Mesodermal cell (in vitro differentiated cells): ENCODE results near the gene TET3.

Source experiments
- H3K27ac ChIP-seq: 2 replicates; pipeline ENCODE4 v1.7.0; 2013; ENCODE audit warnings: mild to moderate bottlenecking, low read depth, low read length, moderate library complexity; ENCODE audit not compliant: severe bottlenecking
- H3K36me3 ChIP-seq: 2 replicates; pipeline ENCODE4 v1.7.1; 2013; ENCODE audit warnings: mild to moderate bottlenecking, low read length, moderate library complexity; ENCODE audit not compliant: control insufficient read depth, insufficient read depth
- H3K4me1 ChIP-seq: one replicate; pipeline ENCODE4 v1.7.1; 2013; ENCODE audit warnings: mild to moderate bottlenecking, low read length; ENCODE audit not compliant: insufficient read depth, control insufficient read depth, poor library complexity, severe bottlenecking
- H3K4me3 ChIP-seq: 2 replicates; pipeline ENCODE4 v1.7.0; 2013; ENCODE audit warnings: low read length, control low read depth, mild to moderate bottlenecking; ENCODE audit not compliant: insufficient read depth, poor library complexity, severe bottlenecking; ENCODE audit errors: extremely low read depth
- H3K9me3 ChIP-seq: 2 replicates; pipeline ENCODE4 v1.7.1; 2013; ENCODE audit warnings: mild to moderate bottlenecking, low read length, moderate library complexity; ENCODE audit not compliant: control insufficient read depth
- WGBS, 2 experiments: methylation state at CpG; one replicate each; pipeline ENCODE4 v1.1.5; 2013; ENCODE audit warnings: missing lambda C conversion rate in 2 of 2; ENCODE audit not compliant: insufficient coverage in 2 of 2; 5-methylcytosine and 5-hydroxymethylcytosine counted together

The TET3 gene

DNA sequence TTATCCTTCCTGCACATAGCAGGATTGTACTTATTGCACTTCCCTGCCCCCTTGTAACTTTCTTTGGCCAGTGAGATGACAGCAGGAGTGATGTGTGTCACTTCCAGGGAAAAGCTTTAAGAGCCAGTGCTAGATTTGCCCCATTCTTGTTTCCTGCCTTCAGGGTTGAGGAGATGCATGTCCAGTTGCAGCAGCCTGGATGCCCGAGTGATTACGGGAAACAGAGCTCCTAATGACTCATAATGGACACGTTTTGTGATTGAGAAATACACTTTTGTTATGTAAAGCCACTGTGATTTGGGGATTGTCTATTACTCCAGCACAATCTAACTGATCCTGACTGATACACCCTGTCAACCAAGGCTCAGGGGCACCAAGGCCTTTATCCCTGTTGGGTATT lies 5.0 kb upstream of the TET3 start:
- peaks cover 20% of the 10 kb centered on the region for H3K4me1 ChIP-seq
- no peak overlapping the region for H3K4me3 ChIP-seq
- no peaks in the 10 kb centered on the region for H3K9me3 ChIP-seq
- no peaks in the 10 kb centered on the region for H3K36me3 ChIP-seq
- no peak overlapping the region for H3K27ac ChIP-seq
- 79% methylated on average over 2 of the region's 3 CpGs; no CpG with 5 or more reads in 1 of the 2 experiments for WGBS, 2 experiments

DNA sequence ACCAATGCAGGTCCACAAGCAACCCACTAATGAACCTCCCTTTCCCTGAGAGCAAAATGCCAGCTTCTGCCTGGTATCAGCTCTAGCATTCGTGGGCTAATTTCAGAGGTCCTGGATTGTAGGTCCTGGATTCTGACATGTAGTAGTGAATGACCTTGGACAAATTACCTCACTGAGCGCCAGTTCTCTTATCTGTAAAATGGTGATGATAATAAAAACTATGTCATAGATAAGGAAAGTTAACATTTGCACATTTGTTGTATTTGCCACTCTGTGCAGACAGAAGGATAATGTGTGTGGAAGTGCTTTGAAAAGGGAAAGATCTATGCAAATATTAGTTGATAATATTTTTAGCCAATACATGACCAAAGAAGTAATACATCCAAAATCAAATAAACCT lies 4.1 kb upstream of the TET3 start:
- no peak overlapping the region for H3K27ac ChIP-seq
- peaks cover 20% of the 10 kb centered on the region for H3K4me1 ChIP-seq
- no peaks in the 10 kb centered on the region for H3K9me3 ChIP-seq
- peak overlapping the region; percentile 35 for H3K4me3 ChIP-seq
- no peaks in the 10 kb centered on the region for H3K36me3 ChIP-seq
- WGBS, 2 experiments, result no CpG with 5 or more reads among the region's 2 CpGs

DNA sequence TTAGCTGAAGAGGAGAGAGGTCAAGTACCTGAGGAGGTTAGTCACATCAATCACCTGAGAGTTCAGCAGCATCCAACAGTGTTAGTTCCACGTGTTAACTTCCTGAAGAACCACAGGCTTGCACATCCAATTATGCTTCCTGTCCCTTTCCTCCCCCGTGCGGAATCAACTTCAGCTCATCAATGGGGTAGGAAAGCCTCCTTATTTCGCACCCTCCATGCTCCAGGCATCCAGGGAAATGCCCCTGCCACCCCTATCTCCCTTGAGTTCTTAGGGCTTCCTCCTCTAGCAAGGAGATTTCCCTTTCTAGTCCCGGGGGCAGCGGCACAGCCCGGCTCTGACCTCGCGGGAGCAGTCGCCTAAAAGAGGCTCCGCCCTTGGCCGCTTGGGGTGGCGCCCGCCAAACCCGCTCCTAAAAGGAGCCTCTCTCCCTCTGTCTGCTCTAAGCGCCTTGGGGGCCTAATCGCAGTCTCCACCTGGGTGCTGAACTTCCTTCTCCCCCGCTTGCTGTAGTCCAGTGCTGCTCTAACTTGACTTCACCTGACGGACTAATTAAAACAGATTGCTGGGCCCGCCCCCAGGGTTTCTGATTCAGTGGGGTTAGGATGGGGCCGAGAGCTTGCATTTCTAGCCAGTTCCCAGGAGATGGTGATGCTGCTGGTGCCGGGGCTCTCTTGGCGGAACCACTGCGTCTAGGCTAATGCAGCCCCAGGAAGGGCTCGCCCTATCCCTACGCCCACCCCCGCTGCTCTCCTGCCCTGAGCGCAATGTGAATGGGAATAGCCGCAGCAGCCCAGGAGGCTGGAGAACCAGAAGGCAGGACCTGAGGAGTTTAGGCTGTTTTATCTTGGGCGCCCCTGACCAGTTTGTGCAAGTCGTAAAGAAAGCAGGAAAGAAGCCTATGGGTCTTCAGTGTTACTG lies 3.4 kb upstream of the TET3 start:
- Histone ChIP-seq H3K4me1 (peaks cover 25% of the 10 kb centered on the region), H3K36me3 (peaks cover 4% of the 10 kb centered on the region), H3K9me3 (no peaks in the 10 kb centered on the region), H3K27ac (no peak overlapping the region), H3K4me3 (peak overlapping the region; percentile 35)
- 5 to 8% methylated on average over 21 to 28 of the region's 31 CpGs for WGBS, 2 experiments

DNA sequence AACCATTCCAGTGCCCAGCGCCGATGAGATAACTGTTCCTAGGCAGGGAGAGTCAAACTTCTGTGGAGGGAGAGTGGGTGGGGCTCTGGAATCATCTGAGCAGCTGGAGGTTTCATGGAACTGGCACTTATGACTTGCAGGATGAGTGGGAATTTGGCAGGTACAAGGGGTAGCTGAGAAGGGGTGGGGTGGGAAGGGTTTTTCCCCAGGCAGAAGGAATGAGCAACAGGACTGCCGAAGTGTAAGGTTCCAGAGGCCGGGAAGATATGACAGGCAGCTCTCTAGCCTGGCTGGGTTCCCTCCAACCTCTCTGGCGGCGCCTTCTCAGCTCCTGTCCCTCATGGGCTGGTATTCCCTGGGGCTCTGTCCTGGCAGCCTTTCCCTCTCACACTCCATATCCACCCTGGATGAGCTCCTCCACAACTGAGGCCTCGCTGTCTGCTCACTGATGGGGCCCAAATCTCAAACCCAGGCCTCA lies 2.5 kb upstream of the TET3 start:
- Histone ChIP-seq H3K36me3 (peaks cover 11% of the 10 kb centered on the region), H3K4me3 (no peak overlapping the region), H3K27ac (no peak overlapping the region), H3K9me3 (no peaks in the 10 kb centered on the region), H3K4me1 (peaks cover 34% of the 10 kb centered on the region)
- 79 to 84% methylated on average over 7 of the region's 7 CpGs for WGBS, 2 experiments

DNA sequence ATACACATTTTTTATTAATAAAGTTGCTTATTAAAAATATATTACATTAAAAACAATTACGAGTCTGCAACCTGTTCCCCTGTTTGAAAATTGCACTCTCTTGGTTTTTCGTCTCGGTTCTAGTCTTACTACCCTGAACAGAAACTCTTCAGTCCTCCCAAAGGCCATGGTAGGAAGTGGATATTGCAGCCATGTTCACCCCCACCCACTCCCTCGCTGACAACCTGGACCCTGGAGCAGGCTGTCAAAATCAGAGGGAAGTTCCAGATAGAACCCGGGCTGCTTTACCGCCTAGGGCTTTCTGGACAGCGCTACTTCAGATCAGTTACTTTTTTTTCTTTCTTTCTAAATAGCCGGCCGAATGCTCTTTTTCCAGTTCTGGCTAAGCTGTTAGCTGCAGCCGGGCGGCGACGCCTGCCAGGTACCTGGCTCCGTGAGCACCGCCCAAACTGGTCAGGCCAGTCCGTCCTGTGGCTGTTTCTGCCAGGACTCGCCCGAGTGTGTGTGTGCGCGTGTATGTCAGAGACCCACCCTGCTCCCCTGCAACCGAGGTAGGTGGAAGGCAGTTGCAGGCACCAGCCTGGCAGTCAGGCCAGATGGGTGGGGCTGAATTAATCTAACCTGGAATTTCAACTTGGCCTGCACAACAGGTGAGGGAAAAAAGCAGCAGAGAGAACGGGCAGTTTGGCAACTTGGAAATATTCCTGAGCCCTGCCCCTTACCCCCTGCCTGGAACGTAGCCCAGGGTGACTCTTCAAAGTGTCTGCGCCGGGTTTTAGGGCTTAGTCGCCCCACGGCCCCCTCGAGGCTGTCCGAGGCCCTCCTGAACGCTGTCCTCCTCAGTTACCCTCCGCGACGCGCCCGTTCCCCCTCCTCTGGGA lies 1.1 kb upstream of the TET3 start:
- Histone ChIP-seq H3K36me3 (peaks cover 19% of the 10 kb centered on the region), H3K4me1 (peaks cover 48% of the 10 kb centered on the region), H3K4me3 (peak overlapping the region; percentile 53), H3K27ac (no peak overlapping the region), H3K9me3 (no peaks in the 10 kb centered on the region)
- 18 to 19% methylated on average over 32 to 34 of the region's 35 CpGs for WGBS, 2 experiments

DNA sequence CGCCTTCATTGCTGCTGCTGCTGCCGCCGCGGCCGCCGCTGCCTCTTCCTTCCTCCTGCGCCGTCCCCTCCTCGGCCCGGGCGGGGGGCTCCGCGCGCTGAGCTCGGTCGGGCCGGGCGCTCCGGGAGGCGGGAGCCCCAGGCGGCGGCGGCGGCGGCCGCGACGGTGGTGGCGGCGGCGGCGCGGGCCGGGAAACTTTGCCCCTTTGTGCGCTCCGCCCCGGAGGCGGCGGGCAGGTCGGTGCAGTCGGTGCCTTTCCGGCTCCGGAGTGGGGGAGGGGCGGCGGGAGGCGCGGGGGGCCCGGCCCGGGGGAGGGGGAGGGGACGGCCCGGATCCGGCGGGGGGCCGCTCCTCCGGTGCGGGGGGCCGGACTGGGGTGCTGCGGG lies 205 bp downstream of the TET3 start:
- Histone ChIP-seq H3K4me1 (peaks cover 51% of the 10 kb centered on the region), H3K36me3 (peaks cover 29% of the 10 kb centered on the region), H3K4me3 (peak overlapping the region; percentile 53), H3K27ac (no peak overlapping the region), H3K9me3 (no peaks in the 10 kb centered on the region)
- WGBS, 2 experiments, result 0% methylated on average over 6 to 24 of the region's 58 CpGs

- H3K4me1 ChIP-seq, result peaks cover 51% of the 10 kb centered on the region
Observed at GRCh38 chr2:73985308-73986084, 786 bp downstream of the TET3 start.

GRCh38 chr2:73986085-73986681 lies 1.5 kb downstream of the TET3 start:
- Histone ChIP-seq H3K4me1 (peaks cover 51% of the 10 kb centered on the region), H3K9me3 (no peaks in the 10 kb centered on the region), H3K36me3 (peaks cover 37% of the 10 kb centered on the region), H3K27ac (no peak overlapping the region), H3K4me3 (peak overlapping the region; percentile 45)
- 91 to 95% methylated on average over 21 of the region's 21 CpGs for WGBS, 2 experiments

More at GRCh38 chr2:73985308-73986084, 786 bp downstream of the TET3 start:
- peaks cover 33% of the 10 kb centered on the region for H3K36me3 ChIP-seq
- no peaks in the 10 kb centered on the region for H3K9me3 ChIP-seq
- 3 to 8% methylated on average over 25 to 26 of the region's 66 CpGs for WGBS, 2 experiments
- H3K27ac ChIP-seq, result no peak overlapping the region
- peak overlapping the region; percentile 45 for H3K4me3 ChIP-seq

DNA sequence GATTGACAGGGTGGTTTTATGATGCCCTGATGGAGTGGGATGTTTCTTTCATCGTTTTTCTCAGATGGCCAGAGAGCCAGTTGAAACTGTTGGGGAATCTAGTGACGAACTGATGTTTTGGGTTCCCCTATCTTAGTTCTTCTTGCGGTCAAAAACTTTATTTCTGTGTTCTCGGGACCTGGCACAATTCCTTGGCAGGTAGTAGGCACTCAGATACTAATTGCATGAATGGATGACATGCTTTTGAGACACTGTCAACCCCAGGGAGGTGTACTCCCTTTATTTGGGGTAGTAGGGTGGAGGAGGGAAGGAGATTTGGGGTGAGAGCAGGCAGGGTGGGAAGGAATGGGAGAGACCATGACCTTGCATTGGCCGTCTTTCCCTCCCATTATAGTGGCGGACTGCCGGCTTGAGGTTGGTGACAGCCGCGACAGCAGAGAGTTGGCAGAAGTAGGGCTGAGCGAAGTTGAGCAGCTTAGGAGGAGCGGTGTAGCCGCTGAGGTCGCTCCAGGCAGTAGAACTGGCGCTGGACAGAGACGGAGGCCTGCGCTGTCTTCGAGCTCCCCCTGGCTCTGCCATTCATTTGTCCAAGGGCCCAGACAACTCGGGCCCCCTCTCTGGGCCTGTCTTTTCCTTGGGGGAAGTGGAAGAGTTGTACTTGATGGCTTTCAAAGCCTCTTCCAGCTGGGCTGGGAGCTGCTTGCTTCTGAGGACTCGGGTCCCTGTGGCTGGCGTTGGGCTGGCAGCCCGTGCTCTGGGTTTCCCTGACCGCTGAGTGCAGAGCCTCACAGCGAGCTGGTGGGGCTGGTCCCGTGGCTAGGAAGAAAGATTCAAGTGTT lies 2.6 kb downstream of the TET3 start:
- no peaks in the 10 kb centered on the region for H3K9me3 ChIP-seq
- peaks cover 44% of the 10 kb centered on the region for H3K4me1 ChIP-seq
- peaks cover 43% of the 10 kb centered on the region for H3K36me3 ChIP-seq
- WGBS, 2 experiments, result 66 to 70% methylated on average over 22 to 24 of the region's 24 CpGs
- H3K4me3 ChIP-seq, result peak overlapping the region; percentile 9
- no peak overlapping the region for H3K27ac ChIP-seq
